Sigmoid colon (tissue), 7 donors: ENCODE results near the gene SEC14L3. TPM values are rescaled to one million over a fixed set of nuclear protein-coding genes. Genes with fewer than 3 reads are reported as not detected.

ENCODE experiments used
- DNase-seq: peaks from one replicate; pipeline ENCODE4 v3.0.0-alpha.2; 2019
- H3K27ac ChIP-seq, 4 donors: fragments of 200-600 bp; sonication (generic); one replicate each; pipeline ENCODE4 v1.5.1; 2016 to 2019; ENCODE audit warnings: mild to moderate bottlenecking in 1 of 4
- H3K27me3 ChIP-seq, 3 donors: fragments of 200-600 bp; sonication (generic); one replicate each; pipeline ENCODE4 v1.5.1; 2019; ENCODE audit warnings: mild to moderate bottlenecking in 1 of 3
- H3K36me3 ChIP-seq, 4 donors: fragments of 200-600 bp; sonication (generic); one replicate each; pipeline ENCODE4 v1.5.1; 2016 to 2019
- H3K4me1 ChIP-seq, 4 donors: fragments of 200-600 bp; sonication (generic); one replicate each; pipeline ENCODE4 v1.5.1; 2017 to 2019
- H3K4me3 ChIP-seq, 4 donors: fragments of 200-600 bp; sonication (generic); one replicate each; pipeline ENCODE4 v1.5.1; 2017 to 2019; ENCODE audit warnings: mild to moderate bottlenecking in 2 of 4, moderate library complexity in 1 of 4
- H3K9me3 ChIP-seq, 4 donors: fragments of 200-600 bp in 3 of 4; sonication (generic) in 3 of 4; one replicate each; pipeline versions ENCODE4 v1.5.1 to v1.6.1; 2013 to 2019
- EP300 ChIP-seq, 4 donors: sonication (generic); formaldehyde crosslinking; IDR thresholded peaks; one replicate each; pipeline ENCODE4 v1.6.1; 2017; ENCODE audit warnings: antibody characterized with exemption in 4 of 4
- POLR2A ChIP-seq, 2 donors: fragments of 450-650 bp; IDR thresholded peaks; one replicate each; pipeline ENCODE4 v1.6.1; 2016; ENCODE audit warnings: antibody characterized with exemption in 2 of 2, mild to moderate bottlenecking in 2 of 2, moderate library complexity in 2 of 2
- POLR2AphosphoS5 ChIP-seq, 4 donors: sonication (generic); formaldehyde crosslinking; IDR thresholded peaks; one replicate each; pipeline ENCODE4 v1.6.1; 2017; ENCODE audit warnings: antibody characterized with exemption in 4 of 4
- whole genome bisulfite sequencing, 2 donors: extraction: QIAGEN DNeasy Blood & Tissue Kit; methylation state at CpG; one replicate each; pipeline ENCODE4 v1.1.7; 2013; 5-methylcytosine and 5-hydroxymethylcytosine counted together
- intact Hi-C: fragments of 100-400 bp; cut with DNase I; formaldehyde crosslinking; loops from one replicate; pipeline ENCODE4 v1.15.1; 2023
- polyA plus RNA-seq, 3 donors: library from polyadenylated mRNA; stranded (reverse); fragments of 200-250 nt; gene quantifications; one replicate each; pipeline ENCODE4 v1.2.3, GENCODE V29; 2013
- total RNA-seq, 4 donors: library from RNA; depleted of rRNA; stranded (reverse); fragments of >200 nt; gene quantifications; one replicate each; pipeline ENCODE4 v1.1.0, GENCODE V29; 2016
- TF ChIP-seq, protein P1 (sequence below), 4 experiments: fragments of 450-650 bp in 3 of 4; fragments of 200-600 bp in 1 of 4; IDR thresholded peaks; one replicate each; pipeline ENCODE4 v1.5.1; 2016 to 2019; ENCODE audit warnings: antibody characterized with exemption in 4 of 4, mild to moderate bottlenecking in 3 of 4, moderate library complexity in 2 of 4
- donor health status: healthy with polysubstance abuse.
- donor health status: Bipolar disorder and iron deficiency.
- donor health status: healthy.

The SEC14L3 gene
- total and polyA plus RNA-seq, 7 donors = 0.23 TPM; not detected in 6

DNA sequence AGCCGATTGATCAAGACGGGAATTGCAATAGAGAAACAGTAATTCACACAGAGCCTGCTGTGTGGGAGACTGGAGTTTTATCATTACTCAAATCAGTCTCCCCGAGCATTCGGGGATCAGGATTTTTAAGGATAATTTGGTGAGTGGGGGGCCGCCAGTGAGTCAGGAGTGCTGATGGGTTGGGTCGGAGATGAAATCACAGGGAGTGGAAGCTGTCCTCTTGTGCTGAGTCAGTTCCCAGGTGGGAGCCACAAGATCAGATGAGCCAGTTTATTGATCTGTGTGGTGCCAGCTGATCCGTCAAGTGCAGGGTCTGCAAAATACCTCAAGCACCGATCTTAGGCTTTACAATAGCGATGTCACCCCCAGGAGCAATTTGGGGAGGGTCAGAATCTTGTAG lies 30.7 kb downstream of the SEC14L3 start:
- H3K36me3 ChIP-seq = no peaks in the 10 kb centered on the region
- no peaks in the 10 kb centered on the region for H3K4me1 ChIP-seq
- H3K9me3 ChIP-seq = no peaks in the 10 kb centered on the region
- 83 to 84% methylated on average over 9 of the region's 9 CpGs for WGBS, 2 donors
- no peak for DNase-seq
- peaks cover 0 to 10% (median 0%) of the 10 kb centered on the region in 3 donors for H3K27me3 ChIP-seq
- H3K4me3 ChIP-seq = no peak overlapping the region
- H3K27ac ChIP-seq = no peak overlapping the region
- intact Hi-C loops = no loop called here
- no peak for TF ChIP-seq POLR2AphosphoS5 (IDR thresholded peaks at IDR 0.05)
- TF ChIP-seq, protein P1, sequence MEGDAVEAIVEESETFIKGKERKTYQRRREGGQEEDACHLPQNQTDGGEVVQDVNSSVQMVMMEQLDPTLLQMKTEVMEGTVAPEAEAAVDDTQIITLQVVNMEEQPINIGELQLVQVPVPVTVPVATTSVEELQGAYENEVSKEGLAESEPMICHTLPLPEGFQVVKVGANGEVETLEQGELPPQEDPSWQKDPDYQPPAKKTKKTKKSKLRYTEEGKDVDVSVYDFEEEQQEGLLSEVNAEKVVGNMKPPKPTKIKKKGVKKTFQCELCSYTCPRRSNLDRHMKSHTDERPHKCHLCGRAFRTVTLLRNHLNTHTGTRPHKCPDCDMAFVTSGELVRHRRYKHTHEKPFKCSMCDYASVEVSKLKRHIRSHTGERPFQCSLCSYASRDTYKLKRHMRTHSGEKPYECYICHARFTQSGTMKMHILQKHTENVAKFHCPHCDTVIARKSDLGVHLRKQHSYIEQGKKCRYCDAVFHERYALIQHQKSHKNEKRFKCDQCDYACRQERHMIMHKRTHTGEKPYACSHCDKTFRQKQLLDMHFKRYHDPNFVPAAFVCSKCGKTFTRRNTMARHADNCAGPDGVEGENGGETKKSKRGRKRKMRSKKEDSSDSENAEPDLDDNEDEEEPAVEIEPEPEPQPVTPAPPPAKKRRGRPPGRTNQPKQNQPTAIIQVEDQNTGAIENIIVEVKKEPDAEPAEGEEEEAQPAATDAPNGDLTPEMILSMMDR (IDR thresholded peaks at IDR 0.05) = no peak
- TF ChIP-seq POLR2A (IDR thresholded peaks at IDR 0.05) = no peak
- no peak for TF ChIP-seq EP300 (IDR thresholded peaks at IDR 0.05)

DNA sequence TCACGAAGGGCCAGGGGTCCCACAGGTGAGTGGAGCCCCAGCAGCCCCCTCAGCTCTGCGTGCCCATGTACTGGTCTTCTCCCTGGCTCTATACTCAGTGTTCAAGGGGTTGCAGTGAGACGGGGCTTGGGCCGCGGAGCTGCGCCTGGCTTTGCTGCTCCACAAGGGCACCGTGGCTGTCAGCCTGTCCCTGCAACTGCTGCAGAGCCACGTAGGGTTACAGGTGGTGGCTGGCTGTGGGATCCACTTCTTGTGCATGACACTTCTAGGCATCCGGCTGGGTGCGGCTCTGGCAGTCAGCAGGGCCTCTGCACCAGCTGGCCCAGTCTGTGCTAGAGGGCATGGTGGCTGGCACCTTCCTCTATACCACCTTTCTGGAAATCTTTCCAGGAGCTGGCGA lies 32.0 kb downstream of the SEC14L3 start:
- intact Hi-C loops = no loop called here
- TF ChIP-seq EP300 (IDR thresholded peaks at IDR 0.05) (no peak), POLR2AphosphoS5 (IDR thresholded peaks at IDR 0.05) (no peak), POLR2A (IDR thresholded peaks at IDR 0.05) (no peak)
- TF ChIP-seq, protein P1 (IDR thresholded peaks at IDR 0.05) = no peak
- 74 to 88% methylated on average over 11 of the region's 11 CpGs for WGBS, 2 donors

DNA sequence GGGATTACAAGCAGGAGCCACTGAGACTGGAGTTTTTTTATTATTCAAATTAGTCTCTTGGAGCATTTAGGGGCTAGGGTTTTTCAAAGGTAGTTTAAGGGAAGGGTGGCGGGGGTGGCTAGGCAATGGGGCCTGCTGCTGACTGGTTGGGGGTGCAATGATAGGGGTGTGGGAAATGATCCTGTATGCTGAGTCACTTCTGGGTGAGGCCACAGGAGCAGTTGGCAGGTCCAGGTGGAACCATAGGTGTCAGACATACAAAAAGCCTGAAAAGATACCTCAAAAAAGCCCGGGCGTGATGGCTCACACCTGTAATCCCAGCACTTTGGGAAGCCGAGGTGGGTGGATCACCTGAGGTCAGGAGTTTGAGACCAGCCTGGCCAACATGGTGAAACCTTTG lies 32.6 kb downstream of the SEC14L3 start:
- no peaks in the 10 kb centered on the region for H3K9me3 ChIP-seq
- TF ChIP-seq POLR2AphosphoS5 (IDR thresholded peaks at IDR 0.05) (no peak), EP300 (IDR thresholded peaks at IDR 0.05) (no peak)
- TF ChIP-seq, protein P1 (IDR thresholded peaks at IDR 0.05) = no peak
- no peaks in the 10 kb centered on the region for H3K36me3 ChIP-seq
- no peaks in the 10 kb centered on the region for H3K4me1 ChIP-seq
- 81 to 91% methylated on average over 4 of the region's 4 CpGs for WGBS, 2 donors
- H3K27ac ChIP-seq = no peak overlapping the region
- peaks cover 0 to 5% (median 0%) of the 10 kb centered on the region in 3 donors for H3K27me3 ChIP-seq
- DNase-seq = no peak
- intact Hi-C loops = no loop called here
- no peak overlapping the region for H3K4me3 ChIP-seq

More for the DNA sequence above, 32.0 kb downstream of the SEC14L3 start:
- H3K36me3 ChIP-seq = no peaks in the 10 kb centered on the region
- no peaks in the 10 kb centered on the region for H3K4me1 ChIP-seq
- no peak for DNase-seq
- H3K27ac ChIP-seq = no peak overlapping the region
- peaks cover 0 to 5% (median 0%) of the 10 kb centered on the region in 3 donors for H3K27me3 ChIP-seq
- H3K9me3 ChIP-seq = no peaks in the 10 kb centered on the region
- no peak overlapping the region for H3K4me3 ChIP-seq

DNA sequence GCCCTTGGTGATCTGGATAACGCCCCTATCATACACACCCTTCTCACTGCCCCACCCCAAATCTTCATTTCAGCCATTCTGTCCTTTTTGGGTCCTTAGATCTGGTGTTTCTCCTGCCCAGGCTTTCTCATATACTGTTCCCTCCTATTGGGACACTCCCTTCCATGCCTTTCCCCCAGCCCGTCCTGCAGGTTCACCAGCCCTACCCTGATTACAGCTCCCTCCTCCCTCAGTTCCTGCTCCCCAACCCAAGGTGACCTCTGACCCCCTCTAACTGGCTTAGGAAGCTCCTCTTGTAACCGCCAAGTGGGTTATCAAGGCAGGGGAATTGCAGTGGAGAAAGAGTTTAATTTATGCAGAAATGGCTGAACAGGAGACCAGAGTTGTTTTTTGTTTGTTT lies 33.3 kb downstream of the SEC14L3 start:
- no peak for TF ChIP-seq POLR2A (IDR thresholded peaks at IDR 0.05)
- TF ChIP-seq, protein P1 (IDR thresholded peaks at IDR 0.05) = no peak
- no peak for TF ChIP-seq EP300 (IDR thresholded peaks at IDR 0.05)
- TF ChIP-seq POLR2AphosphoS5 (IDR thresholded peaks at IDR 0.05) = no peak
- intact Hi-C loops = no loop called here
- no peak overlapping the region for H3K27ac ChIP-seq
- no peaks in the 10 kb centered on the region for H3K9me3 ChIP-seq
- no peak overlapping the region for H3K4me3 ChIP-seq
- DNase-seq = no peak
- no peaks in the 10 kb centered on the region for H3K36me3 ChIP-seq
- WGBS, 2 donors = 28 to 66% methylated on average over 3 of the region's 3 CpGs
- peaks cover 0 to 5% (median 0%) of the 10 kb centered on the region in 3 donors for H3K27me3 ChIP-seq
- H3K4me1 ChIP-seq = no peaks in the 10 kb centered on the region

DNA sequence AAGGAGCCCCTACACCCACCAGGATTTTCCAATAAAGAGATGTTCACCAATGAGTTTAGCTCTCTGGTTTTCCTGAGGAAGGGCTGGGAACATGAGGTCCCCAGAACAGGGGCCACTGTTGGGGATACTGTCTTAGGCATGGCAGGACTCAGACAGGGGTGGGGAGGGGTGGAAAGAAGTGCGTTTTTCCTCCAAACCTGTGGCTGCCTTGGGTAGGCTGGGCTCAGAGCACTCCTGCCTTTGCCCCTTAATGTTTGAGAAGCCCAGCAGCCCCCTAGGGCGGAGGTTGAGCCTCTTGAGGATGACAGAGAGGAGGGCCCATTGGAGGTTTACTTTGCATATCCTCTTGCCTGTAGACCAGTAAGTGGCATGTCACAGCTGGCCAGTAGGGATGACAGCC lies 35.6 kb downstream of the SEC14L3 start:
- Histone ChIP-seq H3K9me3 (no peaks in the 10 kb centered on the region), H3K4me1 (no peaks in the 10 kb centered on the region), H3K27me3 (peaks cover 0 to 5% (median 0%) of the 10 kb centered on the region in 3 donors), H3K4me3 (no peak overlapping the region), H3K27ac (no peak overlapping the region), H3K36me3 (no peaks in the 10 kb centered on the region)
- WGBS, 2 donors = 89 to 93% methylated on average over 2 of the region's 2 CpGs
- no peak for DNase-seq
- intact Hi-C loops = no loop called here
- TF ChIP-seq, protein P1 (IDR thresholded peaks at IDR 0.05) = no peak
- TF ChIP-seq POLR2A (IDR thresholded peaks at IDR 0.05) (no peak), EP300 (IDR thresholded peaks at IDR 0.05) (no peak), POLR2AphosphoS5 (IDR thresholded peaks at IDR 0.05) (no peak)
